ENCODE results near the gene AUTS2.

The AUTS2 gene

DNA sequence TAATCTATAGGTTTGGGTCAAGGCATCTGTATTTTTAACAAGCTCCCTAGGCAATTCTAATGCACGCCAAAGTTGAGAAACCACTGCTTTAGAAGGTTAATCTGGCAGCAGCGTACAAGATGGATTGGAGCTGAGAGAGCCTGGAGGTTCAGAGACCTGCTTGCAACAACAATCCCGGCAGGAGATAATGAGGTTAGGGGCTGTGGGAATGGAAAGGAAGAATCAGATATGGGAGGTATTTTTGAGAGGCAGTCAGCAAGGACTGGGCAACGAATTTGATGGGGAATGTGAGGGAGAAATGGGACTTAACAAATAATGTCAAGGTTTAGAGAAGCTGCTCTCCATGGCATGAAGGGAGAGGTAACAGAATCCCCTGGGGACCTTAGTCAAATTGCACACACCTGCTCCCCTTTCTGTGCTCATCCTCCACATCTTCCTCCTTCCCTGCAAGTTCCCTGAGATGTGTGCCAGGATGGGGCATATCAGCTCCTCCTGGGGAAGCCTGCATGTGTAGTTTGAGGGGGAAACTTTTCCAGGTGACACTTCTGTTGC lies 802.6 kb downstream of the AUTS2 start:
- DNase-seq (ENCODE audit: low read depth in 2 of 2, low spot score in 1 of 2), result no peak

DNA sequence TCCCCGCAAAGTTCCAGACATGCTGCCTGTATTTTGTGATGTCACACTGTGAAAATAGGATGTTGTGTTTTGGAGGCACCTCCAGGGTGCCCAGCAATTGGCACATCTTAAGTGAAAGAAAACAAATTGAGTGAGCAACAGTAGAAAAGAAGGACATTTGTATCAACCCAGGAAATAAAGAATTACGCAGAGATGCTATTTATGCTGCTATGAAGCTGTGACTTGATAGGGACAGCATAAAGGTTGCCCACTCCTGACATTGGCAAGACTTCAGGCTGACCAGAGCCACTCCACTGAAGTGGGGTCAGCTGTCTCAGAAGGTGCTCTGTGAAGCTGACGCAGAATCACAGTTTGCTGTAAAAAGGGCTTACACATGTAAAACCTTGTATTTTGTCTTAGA lies 803.8 kb downstream of the AUTS2 start:
- no peak for DNase-seq (ENCODE audit: low read depth in 2 of 2, low spot score in 1 of 2)

DNA sequence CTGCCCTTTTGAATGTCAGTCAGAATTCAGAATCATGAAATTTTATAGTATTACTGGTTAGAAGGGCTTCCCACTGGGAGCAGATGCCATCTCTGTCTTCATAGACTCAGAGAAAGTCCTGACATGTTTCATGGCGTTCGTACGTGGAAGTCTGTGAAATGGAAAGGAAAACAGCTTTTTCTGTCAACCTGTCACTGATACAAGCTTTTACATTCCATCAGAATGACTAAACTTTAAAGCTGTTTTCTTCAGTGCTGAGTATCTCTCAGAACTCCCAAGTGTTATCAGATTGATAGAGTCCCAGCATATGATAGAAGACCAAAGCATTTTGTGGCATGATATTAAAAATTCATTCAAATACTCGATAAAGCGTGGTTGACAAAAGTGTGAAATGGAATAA lies 807.0 kb downstream of the AUTS2 start:
- no peak for DNase-seq (ENCODE audit: low read depth in 2 of 2, low spot score in 1 of 2)

DNA sequence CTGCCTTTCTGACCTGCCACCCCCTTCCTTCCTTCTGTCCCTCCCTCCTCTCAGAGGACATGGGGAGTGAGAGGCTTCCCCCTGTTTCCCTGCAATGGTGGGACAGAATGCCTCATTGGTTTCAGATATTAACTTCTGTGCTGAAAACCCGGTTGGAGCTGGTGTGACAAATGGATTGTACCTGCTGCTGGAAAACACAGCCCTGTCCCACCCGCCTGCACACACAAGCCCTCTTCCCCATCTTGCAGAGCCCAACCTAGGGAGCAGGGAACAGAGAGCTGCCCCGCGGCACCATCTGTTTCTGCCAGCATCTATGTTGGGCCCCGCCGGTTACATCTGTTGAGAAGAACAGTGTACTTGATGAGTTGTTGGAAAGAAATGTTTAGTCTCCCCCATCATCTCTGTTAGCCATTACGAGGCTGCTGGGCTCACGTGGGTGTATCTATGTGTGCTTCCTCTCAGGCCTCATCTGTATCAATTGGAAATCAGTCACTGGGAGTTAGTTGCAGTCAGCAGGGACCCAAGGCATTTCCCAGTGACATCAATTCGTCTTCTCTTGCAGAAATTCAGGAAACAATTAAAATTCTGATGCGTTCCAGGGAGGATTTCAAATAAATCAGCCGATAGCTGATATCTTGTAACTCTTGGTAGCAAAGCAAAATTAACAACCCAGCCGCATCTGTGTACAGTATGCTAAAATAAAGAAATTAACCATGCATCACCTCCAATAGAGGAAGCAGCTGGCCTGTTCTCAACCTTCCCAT lies 808.1 kb downstream of the AUTS2 start:
- DNase-seq (ENCODE audit: low read depth in 2 of 2, low spot score in 1 of 2), result no peak

DNA sequence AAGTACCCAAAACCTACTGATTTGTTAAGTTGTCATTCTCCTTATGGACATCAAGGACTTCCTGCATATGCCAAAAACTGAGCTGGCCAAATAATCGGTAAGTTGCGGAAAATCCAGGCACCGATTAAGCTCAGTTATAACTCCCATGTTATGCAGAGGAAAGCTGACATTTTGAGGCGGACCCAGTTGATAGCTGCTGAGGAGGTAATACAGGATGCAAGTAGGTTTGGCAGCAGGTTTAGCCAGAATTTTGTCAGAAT lies 808.6 kb downstream of the AUTS2 start:
- no peak for DNase-seq (ENCODE audit: low read depth in 2 of 2, low spot score in 1 of 2)

DNA sequence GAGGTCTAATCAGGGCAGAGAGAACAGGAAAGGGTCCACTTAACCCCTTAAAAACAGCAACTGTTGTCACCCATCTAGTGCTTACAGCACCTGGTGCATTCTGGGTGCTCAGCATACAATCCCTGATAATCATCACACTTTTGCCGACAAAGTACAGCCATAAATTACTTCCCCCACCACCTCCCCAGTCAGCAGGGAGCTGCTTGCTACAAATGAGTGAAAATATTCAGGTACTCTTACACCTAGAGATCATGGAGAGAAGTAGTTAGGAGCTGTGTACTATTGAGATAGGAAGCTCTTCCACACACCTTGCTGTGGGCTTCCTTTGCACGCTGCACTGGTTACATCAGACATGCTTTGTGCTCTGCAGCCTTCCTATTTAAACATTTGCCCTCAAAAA lies 810.2 kb downstream of the AUTS2 start:
- no peak for DNase-seq (ENCODE audit: low read depth in 2 of 2, low spot score in 1 of 2)

DNA sequence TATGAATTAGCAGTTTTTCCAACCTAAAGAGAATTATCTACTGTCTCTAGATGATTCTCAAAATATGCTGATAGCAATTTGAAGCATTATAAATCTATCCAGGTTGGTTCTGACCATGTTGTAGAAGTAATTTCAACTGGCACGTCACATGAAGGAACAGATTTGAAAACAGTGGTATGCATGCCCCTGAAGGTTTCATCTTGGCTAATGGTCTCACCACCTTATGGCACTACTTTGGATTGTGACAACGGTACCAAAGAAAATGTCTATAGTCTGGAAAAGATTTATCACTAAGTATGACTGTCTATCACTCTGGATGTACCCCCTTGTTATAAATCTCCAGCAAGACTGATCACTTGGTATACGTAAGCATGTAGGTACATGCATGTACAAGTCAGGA lies 810.6 kb downstream of the AUTS2 start:
- DNase-seq (ENCODE audit: low read depth in 2 of 2, low spot score in 1 of 2), result no peak

DNA sequence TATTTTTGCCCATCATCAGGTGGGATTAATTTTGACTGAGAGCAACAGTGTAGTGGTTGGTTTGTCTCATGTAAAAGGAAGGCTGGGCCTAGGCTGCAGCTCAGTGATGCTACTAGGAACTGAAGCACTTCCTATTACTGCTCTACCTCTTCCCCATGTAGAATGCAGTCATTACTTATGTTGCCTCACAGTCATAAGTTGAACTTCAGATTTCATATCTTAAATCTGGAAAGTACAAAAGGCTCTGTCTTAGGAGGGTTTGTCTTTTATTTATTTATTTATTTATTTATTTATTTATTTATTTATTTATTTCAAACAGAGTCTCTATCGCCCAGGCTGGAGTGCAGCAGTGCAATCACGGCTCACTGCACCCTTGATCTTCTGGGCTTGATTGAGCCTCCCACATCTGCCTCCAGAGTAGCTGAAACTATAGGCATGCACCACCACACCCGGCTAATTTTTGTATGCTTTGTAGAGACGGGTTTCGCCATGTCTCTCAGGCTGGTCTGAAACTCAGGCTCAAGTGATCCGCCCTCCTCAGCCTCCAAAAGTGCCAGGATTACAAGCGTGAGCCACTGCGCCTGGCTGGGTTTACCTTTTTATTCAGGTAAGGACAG lies 812.0 kb downstream of the AUTS2 start:
- DNase-seq (ENCODE audit: low read depth in 2 of 2, low spot score in 1 of 2), result no peak

DNA sequence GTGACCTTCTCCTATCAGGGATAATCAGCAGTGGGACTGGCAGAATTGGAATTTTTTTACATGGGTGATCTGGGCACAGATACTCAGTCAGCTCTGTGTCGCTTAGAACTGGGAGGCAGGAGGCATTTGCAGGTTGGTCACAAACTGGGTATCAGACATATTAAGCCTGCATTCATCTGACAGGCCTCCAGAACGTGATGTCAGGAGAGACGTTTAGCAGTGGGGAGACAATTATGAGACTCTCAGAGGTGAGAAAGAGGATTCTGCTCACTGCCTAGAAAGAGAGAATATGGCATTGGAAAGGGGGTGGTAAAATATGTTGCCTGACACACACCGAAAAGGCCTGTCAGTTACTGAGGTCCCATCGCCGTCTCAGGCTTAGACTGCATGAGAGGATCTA lies 816.1 kb downstream of the AUTS2 start:
- DNase-seq (ENCODE audit: low read depth in 2 of 2, low spot score in 1 of 2), result no peak

DNA sequence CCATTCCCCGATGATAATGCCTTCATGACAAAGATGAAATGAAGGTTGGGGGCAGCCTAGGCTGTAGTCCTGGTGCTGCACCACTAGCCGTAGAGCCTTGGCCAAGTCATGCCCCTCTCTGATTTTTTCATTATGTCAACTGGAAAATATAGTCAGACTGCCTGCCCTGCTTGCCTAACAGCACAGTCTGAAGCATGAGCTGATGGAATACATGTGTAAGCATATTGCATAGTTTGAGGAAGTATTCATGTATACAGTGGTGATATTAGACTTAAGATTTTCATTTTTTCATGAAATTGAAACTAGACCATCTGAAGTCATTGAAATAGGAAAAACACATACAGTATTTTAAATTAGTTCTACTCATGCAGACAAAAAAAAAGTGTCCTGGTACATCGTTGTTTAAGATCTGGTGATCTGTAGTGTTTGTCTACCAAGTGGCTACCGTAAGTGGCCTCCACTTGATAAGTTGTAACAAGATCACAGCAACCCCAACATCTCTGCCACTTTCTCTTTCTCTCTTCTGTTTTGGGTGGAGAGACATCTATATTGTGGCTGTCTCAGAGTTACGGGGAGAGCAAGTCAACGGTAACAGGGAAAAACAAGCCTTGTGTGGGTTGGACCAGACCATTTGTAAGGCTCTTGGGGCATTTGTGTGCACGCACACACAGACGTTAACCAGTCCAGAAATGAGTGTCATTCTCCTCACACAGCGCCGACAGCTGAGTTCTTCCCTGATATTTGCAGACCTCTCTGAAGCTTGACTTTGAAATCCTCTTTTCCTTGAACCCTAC lies 817.1 kb downstream of the AUTS2 start:
- DNase-seq (ENCODE audit: low read depth in 2 of 2, low spot score in 1 of 2), result no peak

DNA sequence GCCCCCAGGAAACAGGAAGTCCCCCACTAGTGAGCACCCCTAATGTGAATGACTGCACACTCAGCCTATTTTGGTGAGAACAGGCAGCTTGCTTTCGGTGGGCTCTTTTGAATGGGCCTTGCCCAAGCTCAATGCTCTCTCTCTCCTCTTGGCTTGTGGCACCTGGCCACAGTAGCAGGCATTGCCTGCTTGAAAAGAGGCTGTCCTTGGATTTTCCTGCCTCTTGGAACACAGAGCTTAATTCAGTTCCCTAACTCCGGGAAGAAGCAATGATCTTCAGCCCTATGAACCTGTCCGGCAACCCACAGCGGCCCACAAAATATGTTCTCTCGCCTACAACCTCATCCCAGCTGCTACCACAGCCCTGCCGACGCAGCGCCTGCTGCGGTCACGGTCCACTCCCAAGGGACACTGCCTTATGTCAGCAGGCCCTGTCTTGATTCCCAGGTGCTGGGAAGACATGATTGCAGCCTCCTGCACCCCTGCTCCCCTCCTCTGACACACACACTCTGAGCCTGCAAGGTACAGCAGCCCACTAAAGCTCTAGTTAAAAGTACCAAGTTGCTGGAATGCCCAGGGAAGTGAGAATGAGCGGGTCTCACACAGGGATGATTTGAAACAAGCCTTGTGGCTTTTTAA lies 818.2 kb downstream of the AUTS2 start:
- DNase-seq (ENCODE audit: low read depth in 2 of 2, low spot score in 1 of 2), result no peak

DNA sequence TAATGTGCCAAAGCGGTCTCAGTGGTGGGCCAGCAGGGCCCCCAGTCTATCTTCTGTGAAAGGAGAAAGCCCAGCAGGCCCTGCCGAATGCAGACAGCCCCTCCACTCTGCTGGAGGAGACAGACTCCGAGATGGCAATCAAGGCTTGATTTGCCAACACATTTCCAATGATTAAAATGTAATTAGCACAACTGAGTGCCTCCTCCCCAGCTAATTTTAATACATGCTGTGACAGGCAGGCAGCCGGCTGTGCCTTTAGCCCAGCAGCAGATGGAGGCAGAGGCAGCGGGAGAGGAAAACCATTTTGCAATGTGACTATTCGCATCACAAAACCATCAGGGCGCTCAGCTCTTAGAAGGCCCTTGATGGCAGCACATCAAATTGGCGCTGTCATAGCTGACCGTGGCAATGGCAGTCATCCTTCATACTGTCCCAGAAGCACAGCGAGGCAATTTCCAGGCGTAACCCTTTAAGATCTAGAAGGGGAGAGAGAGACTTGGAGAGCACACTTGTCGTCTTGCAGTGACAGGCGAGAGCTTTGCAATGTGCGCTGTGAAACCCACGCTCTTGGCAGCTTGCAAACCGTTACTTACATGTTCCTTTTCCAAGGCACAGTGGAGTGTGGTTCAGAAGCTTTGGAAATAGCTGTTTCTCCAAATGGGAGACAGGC lies 818.8 kb downstream of the AUTS2 start:
- no peak for DNase-seq (ENCODE audit: low read depth in 2 of 2, low spot score in 1 of 2)

DNA sequence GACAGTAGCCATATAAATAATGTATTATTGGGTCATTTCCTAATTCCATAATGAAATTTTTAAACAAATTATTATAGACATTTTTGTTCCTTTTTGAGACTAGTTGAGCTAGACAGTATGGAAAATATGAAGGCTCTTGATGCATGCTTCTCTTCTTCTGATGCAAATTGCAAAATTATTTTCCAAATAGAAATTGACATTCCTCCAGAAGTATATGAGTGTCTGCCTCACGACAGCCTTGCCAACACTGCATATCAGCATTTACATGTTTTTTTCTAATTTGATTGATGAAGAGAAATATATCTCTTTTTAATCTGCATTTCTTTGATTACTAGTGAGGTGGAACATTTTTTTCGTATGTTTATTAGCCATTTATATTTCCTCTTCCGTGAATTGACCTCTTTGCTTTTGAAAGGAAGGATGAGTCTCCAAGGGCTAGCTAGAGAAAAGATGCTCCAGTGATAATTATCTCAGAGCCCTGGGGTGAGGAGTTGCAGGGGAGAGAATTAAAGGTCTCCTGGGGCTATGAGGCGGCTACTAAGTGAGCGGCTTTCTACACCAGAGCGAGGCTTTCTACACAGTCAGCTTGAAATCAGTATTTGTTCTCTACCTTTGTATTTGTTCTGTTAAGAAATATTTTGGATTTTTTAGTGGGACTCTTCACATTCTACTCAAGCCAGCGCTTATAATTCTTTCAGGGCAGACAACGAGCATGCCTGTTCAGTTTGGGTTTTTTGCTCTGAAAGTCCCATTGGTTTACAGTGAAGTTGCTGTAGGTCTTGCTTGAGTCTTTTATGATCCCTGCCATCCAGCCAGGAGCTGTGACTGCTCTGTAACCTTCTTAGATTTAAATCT lies 821.5 kb downstream of the AUTS2 start:
- no peak for DNase-seq (ENCODE audit: low read depth in 2 of 2, low spot score in 1 of 2)

DNA sequence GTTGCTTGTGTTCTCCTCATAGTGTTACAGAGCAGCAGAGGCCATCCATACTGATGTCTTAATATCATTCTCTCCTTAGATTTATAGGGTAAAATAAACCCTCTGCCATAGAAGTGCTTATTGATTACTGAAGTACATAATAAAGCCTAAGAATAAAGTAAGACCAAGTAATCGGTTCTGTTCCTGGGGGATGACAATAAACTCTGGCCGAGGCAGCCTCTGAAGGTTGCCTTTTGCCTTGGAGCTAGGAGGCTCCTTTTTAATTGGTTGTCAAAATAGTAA lies 822.0 kb downstream of the AUTS2 start:
- no peak for DNase-seq (ENCODE audit: low read depth in 2 of 2, low spot score in 1 of 2)

DNA sequence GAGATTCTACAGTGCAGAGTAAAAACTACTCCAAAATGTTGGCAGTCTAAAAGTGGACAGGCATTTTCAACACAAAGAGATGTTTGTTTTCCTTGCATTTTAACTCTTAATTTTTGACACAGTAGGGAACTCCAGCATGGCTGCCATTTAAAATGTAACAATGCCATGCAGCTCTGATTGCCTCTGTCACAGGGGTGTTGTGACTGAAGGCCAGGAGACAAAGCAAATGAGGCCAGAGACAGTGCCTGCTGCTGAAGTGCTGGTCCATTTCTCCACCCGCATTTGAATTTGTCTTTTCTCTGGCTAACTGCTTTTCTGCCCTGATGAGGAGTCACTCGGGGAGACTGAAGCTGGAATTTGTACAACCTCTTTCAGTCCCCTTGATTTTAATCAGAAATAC lies 823.0 kb downstream of the AUTS2 start:
- DNase-seq (ENCODE audit: low read depth in 2 of 2, low spot score in 1 of 2), result no peak

DNA sequence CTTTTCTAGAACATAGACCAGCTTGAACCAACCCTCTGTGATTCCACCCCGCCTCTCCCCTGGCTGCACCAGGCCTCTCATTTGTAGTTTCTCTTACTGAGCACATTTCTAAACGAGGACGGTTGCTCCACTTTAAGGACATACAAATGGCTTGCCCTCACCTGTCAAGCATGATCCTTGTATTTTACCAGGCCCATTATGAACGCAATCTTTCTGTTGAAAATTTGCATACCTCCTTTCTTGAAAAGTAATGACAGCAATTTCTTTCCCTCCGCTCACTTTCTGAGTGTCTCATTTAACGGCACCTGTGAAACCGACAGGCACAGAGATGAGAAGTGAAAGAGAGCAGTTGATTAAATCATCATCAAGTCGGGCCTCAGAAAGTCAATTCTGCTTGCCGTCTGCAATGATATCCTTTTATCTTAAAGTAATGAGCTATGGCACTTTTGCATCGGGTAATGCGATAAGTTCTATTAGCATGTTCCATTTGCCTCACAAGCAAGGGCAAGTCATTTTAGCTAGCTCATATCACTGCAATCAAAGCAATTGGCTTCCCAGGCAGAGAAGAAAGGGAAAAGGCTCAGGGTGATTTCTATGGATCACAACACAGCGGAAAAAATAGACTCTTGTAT lies 828.1 kb downstream of the AUTS2 start:
- no peak for DNase-seq (ENCODE audit: low read depth in 2 of 2, low spot score in 1 of 2)

DNA sequence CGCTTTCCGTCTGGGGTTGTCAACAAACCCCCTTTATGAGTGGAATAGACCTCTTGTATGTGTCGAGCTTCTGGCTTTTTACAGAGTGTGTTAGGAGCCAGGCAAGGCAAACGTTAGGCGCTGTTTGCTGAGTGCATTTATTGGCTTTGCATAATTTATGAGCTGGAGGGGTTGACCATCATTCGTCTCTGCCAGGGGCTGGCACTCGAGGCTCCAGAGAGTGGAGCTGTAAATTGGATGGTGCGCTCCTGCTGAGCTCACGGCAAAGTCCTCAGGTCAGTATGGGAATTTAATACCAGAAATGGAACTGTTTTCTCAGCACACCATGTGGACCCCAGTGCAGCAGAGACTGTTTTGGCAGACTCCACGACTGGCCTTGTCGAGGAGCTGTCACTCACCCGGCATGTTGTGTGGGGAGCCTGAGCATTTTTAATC lies 834.3 kb downstream of the AUTS2 start:
- no peak for DNase-seq (ENCODE audit: low read depth in 2 of 2, low spot score in 1 of 2)

DNA sequence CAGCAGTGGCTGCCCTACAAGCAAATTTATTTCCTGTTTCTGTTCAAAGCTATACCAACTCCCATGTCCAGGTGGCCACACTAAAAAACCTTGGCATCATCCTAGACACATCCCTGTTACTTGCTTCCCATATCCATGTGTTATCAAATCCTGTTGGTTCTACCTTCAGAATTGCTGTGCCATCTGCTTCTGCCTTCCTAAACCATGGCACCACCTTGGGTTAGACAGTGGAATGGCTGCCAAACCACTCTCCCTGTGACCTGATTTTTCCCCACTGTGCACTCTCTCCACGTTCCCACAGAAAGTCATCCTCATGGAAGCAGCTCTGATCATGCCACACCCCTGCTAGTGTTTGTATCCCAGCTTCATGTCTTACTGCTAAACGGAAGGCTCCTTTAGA lies 836.1 kb downstream of the AUTS2 start:
- DNase-seq (ENCODE audit: low read depth in 2 of 2, low spot score in 1 of 2), result no peak

DNA sequence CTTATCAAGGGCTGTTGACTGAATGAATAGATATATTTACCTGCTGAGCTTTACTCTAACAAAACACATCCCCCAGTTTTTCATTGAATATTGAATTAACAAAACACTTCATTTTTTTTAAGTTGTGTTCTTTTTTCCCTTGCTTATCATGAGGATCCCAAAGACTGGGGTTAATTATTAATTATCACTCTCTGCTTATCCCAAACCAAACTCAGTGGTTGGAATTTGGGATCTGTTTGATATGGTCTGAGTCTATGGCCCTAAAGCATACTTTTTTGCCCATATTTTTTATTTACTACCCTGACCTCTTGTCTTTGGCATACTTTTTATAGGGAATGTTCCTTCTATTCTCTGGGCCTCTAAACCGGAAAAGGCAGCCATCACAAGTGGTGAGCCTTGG lies 836.5 kb downstream of the AUTS2 start:
- no peak for DNase-seq (ENCODE audit: low read depth in 2 of 2, low spot score in 1 of 2)

DNA sequence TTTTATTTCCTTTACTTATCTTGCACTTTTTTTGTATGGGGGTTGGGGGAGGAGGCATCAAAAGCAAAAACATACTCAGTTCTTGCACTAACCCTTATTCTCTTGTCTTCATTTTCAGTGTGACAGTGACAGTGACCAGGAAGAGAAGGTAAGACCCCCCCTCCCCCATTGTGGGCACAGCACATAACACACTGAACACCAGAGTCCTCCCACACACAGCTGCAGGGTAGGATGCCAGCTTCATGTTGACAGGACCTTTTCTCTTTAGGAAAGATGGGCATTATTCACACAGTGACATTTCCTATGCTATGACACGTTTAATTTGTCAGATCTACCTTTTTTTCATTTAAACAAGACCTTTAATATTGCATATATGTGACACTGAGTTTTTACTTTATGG lies 837.4 kb downstream of the AUTS2 start:
- no peak for DNase-seq (ENCODE audit: low read depth in 2 of 2, low spot score in 1 of 2)

Measured in stimulated activated CD8-positive, alpha-beta memory T cell treated with anti-CD3 and anti-CD28 coated beads, Interleukin-4, amount 100 ng/mL, for 1 hour (primary cell).